NCI-H2196 (cell line): ENCODE results near the gene UACA.

Experiments used
- DNase-seq: peaks from one replicate; lab custom pipeline; 2025; ENCODE audit not compliant: unreplicated experiment; lab: John Stamatoyannopoulos, UW

Gene UACA

DNA sequence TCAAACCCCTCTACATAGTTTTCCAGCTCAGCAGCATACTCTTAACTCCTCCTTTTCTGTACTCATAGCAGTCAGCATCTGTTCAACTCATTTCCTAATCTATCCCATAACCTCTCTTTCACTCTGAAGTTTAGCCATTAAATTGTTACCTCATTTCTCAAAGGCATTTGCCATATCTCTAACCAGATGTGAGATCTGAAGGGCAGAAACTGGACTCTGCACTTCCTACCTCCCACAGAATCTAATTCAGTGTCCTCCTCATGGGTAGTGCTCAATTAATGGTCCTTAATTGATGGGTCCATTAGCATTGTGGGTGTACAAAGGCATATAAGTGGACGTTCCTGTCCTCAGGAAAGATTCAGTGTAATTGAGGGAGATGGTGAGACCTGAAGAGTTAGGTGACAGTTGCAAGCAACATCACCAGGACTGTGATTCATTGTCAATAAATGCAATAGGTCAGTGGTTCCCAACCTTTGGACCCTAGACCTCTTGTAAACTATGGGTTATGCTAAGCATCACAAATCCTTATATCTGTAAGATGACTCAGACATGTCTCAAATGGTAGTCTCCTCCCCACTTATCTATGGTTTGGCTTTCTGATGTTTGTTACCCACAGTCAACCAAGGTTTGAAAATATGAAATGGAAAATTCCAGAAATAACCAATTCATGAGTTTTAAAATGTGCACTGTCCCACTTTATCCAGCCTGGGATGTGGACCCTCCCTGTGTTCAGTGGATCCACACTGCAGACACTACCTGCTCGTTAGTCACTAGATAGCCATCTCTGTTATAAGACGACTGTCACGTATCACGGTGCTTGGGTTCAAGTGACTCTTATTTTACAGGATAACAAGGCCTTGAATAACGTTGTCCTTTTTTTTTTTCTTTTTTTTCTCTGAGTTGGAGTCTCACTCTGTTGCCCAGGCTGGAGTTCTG is 25.0 kb upstream of the UACA start:
- DNase-seq, result no peak

DNA sequence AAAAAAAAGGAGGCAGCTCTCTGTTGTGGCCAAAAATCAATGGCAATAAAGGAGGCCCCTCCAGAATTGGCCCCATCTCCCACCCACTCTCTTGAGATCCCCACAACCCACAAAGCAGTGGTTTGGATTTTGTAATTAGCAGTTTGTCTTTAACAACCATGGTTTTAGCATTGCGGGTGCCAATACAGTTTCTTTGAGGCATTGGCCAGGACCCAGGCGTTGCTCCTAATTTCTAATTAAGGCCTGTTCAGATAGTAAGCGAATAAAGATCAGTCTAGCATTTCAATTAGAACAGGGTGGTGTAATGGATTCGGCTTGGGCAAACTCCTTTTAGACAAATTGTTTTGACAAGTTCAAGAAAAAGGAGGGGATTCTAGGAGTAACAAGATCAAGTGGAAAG is 23.6 kb upstream of the UACA start:
- no peak for DNase-seq

- no peak for DNase-seq
Observed at GRCh38 chr15:70783610-70784022, 20.3 kb upstream of the UACA start.

- DNase-seq, result no peak
Observed at GRCh38 chr15:70783041-70783440, 19.7 kb upstream of the UACA start.

DNA sequence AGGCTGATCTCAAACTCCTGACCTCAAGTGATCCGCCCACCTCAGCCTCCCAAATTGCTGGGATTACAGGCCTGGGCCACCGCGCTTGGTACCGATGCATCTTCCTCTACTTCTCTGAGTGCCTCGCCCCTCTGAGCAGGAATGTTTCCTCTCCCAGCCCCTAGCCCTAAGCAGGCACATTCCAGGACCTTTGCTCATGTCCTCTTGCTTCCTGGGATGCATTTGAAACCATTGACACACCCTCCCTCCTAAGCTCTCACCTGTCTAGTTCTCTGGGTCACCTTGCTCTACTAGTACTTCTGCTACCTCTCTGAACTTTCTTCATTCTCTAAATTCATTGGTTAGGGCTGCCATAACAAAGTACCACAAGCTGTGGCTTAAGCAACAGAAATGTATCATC is 17.9 kb upstream of the UACA start:
- no peak for DNase-seq

DNA sequence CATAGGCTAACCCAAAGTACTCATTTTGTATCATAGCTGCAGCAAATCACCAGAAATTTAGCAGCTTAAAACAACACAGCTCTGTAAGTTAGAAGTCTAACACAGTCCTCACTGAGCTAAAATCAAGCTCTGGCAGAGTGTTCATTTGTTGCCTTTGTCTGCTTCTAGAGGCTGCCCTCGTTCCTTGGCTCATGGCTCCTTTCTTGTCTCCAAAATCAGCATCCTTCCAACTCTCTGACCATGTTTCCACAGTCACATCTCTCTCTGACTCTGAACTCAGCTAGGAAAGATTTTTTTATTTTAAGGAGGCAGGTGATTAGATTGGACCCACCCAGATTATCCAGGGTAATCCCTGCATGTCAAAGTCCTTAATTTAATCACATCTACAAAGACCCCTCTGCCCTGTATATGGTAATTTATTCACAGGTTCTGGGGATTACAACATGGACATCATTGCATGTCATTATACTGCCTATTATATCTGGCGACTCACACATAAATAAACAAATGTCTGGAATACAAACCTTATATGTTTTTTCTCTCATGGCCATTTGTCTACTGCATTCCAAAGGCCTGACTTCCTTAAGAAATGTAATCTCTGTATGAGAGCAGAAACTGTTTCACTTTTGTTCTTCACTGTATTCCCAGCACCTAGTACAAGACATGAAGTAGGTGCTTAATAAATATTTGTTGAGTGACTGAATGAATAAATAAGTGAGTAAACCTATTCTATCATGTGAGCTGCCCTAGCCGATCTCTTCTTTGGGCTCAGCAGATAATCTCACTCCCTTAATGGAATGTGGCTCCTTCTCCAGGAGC is 15.1 kb upstream of the UACA start:
- DNase-seq, result no peak

- DNase-seq, result no peak
Observed at GRCh38 chr15:70777170-70777926, 14.0 kb upstream of the UACA start.

DNA sequence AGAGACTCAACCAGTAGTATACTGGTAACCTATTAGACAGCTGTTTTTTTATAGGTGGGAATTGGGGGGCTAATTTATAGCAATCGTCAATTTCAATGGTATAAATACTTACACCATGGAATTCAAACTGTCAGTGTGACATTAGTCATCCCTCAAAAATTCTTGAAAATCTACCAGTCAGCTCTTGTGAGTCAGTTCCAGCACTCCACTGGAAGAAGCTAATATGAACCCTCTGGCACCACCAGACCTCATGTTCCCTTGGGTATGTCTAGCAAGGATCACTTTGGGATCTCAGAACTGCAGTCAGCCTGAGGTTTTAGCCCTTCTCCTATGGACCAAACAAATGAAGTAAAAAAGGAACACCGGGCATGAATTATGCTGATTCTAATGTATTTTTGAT is 11.8 kb upstream of the UACA start:
- no peak for DNase-seq

GRCh38 chr15:70772402-70772801 is 9.0 kb upstream of the UACA start:
- no peak for DNase-seq

- DNase-seq, result no peak
Observed at GRCh38 chr15:70770863-70771262, 7.5 kb upstream of the UACA start.

GRCh38 chr15:70768257-70768883 is 5.0 kb upstream of the UACA start:
- DNase-seq, result no peak

- DNase-seq, result no peak
Observed at GRCh38 chr15:70767667-70768066, 4.3 kb upstream of the UACA start.

- DNase-seq, result no peak
Observed at GRCh38 chr15:70766597-70766996, 3.2 kb upstream of the UACA start.

- no peak for DNase-seq
Observed at GRCh38 chr15:70765504-70766281, 2.3 kb upstream of the UACA start.

DNA sequence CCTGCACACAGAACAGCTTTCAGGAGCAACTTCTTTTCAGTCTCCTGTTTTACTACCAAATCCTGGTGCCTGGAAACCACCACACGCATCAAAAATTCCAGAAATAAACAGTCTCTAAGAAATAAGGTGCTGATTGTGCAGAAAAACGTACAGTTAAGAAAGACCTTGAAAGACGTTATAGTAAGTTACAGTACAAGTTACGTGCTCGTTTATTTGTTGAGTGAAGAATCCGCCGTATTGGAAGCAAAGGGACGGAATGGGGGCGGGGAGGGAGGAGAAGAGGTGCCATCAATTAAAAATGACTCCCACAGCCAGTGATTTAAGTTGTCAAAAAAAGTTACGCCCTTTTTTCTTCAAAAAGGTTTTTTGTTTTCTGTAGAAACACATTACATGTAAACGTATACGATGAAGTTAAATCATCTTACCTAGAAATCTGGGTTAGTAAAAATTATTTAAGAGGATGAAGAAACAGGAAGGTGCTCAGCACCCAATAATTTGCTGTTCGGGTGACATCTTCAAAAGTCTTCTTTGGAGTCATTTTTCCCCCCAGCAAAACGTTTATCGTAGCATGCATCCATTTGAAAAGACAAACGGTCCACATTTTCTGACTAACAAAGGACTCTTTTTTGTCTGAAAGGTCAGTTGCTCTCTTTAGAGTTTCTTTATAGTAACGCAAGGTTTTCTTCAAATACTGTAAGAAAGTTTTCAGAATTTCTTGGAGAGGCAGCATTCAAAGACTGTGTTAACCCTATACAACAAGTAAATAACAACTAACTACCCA is 782 bp upstream of the UACA start:
- DNase-seq, result no peak

GRCh38 chr15:70762469-70763119 is 764 bp downstream of the UACA start:
- no peak for DNase-seq

GRCh38 chr15:70761931-70762468 is 1.4 kb downstream of the UACA start:
- DNase-seq, result no peak

- no peak for DNase-seq
Observed at GRCh38 chr15:70761046-70761445, 2.3 kb downstream of the UACA start.
